SK-N-DZ (cell line): ENCODE data around the gene SLC43A1.
"Not testable (repeated sequence)": the region's sequence is repeated elsewhere in the genome, so short reads cannot be mapped to it uniquely, and the experiment has no call there.

Experiments
- DNase-seq: peaks from one replicate; pipeline ENCODE4 v3.0.0-alpha.2; 2015; ENCODE audit warnings: low spot score

The SLC43A1 gene

DNA sequence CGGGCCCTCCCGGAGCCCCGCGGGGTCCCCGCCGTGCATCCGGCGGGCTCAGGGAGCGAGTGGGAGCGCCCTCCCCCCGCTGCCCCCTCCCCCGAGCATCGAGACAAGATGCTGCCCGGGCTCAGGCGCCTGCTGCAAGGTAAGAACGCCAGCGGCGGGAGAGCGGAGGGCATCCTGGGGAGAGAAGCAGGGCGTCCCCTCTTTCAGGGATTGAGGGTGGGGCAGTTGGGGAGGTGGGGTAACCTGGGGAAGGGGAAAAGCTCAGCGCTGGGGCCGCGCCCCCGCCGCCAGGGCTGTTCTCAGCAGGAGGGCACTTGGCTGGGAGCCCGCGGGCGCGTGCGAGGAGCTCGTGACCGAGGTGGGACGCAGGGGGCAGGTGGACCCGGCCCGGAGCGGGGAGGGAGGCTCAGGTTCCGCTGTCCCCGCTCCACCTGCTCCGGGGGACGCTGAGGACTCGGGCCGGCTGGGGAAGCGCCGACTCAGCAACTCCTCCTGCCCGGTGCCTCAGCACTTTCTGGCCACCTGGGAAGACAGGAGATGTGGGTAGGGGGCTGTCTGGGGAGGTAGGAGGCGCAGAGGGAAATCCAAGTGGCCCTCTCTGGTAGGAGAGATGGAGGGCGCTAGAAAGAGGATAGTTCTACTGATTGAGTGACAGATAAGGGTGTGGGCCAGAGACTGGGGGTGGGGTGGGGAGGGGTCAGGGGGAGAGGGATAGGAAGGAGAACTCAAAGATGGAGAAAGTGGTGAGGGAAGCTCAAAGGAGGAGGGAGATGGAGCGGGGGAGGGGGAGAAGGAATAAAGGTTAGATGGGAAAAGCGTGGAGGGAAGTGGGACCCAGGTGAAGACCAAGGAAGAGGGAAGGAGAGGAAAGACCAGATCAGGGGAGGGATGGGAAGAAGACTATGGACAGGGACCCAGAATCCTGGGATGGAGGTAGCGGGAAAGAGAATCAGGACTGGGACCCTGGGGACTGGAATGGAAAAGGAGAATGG, 54.4 kb downstream of the SLC43A1 start:
- no peak for DNase-seq

DNA sequence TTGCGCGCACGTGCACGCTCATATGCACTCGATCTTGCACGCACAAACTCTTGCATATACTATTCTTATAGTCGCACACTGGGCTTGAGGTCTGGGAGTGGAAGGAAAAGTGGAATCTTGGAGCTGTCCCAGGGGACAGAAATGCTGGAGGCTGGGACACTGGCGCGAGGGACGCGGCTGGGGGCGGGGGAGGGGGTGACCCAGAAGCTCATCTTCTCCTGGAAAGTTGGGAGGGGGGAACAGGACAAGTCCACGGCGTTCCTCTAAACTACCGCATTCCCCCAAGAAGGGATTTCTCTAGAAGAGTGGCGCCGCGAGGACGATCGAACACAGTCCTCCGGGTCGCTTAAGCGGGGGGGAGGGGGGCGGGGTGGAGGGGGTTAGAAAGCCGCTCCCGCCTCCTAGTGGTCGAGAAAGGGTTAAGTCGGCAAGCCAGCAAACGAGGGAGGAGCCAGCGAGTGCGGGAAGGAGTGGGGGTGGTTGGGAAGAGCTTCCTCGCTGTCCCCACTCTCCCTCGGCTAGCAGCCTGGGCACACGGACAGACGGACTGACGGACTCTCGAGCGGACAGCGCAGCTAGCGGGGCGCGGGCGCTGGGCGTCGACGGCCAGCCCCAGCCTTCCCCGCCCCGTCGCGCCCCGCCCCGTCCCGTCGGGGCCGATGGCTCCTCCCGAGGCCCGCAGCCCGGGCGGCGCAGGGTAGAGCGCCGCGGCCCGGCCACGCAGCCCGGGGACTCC, 55.3 kb downstream of the SLC43A1 start, which contains the start of gene RTN4RL2:
Gene RTN4RL2 (plus strand): TSS at position 507 of the 736 bp plus-strand sequence. CDS start 338 bp downstream, outside the sequence.
- DNase-seq: peak; percentile 85

DNA sequence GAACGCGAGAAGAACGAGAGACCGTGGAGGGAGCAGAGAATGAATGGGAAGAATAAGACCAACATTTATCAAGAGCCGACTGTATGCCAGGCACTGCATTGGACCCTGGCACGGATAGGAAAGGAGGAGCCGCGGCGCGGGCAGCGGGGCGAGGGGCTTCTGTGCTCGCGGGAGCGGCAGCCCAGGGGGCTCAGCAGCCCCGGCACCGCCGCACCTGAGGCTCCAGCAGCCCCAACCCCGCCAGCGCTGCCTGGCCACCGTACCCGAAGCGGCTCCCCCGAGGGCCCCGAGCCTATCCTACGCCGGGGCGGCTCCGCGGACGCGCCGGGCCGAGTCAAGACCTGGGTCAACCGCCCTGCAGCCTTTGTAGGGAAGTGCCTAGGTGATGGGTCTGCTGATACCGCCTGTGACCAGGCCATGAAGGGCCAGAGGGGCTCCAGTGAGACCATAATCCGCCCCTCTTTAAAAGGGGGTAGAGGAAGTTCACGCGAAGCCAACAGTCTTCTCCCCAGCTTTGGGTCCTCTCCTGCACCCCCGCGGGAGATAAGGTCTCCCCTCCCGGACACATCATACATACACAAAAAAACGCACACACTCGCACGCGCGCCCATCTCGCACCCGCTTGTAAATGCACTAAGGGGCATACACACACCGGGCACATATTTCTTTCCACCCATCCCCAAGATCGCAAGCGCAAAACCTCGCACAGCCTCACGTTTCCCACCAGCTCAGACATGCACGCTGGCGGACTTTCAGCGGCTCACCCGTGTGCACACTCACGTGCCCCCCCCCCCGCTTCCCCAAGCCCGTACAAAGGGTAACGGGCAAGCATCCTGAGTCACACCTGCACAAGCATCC, 56.1 kb downstream of the SLC43A1 start:
- no peak for DNase-seq

DNA sequence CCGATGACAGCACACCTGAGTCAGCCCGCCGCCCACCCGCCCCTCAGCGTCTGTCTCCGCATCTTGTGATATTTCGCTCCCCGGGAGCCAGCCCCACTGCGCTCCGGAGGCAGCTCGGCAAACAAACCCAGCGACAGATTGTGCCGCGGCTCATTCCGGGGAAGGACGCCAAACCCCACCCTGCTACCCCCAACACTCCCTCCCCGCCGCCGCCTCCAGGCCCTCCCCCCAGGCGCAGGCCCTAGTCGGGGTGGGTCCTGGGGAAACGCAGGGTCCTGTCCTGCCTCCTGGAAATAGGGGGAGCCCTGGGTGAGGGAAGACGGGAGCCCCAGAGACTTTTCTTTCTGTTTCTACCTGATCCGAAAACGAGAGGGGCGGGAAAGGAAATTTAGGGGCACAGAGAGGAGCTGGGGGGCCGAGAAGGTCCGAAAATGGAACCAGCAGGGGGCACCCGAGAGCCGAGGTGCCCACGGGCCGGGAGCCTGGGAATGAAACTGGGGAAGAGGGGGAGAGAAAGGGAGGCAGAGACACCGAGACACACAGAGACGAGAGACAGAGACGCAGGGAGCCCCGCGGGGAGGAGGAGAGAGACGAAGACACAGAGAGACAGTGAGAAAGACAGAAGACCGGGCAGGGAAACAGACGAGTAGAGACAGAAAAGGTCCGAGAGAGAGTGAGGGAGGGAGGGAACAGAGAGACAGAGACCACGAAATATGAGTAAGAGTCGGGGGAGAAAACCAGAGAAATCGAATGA, 56.9 kb downstream of the SLC43A1 start:
- DNase-seq: peak; percentile 40

DNA sequence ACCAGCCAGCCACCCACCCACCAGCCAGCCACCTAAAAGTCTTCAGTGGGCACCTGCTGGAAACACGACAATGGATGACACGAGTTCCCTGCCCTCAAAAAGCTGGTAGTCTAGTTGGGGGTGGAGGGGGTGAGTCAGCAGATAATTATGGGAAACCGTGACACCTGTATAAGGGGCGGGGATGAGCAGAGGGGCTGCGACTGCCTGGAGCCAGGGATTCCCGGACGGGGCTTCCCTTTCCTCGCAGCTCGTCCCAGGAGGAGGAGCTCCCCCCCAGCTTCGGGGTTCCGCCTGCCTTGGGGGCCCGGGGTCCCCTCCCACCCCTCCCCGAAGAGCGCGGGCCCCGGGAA, 57.5 kb downstream of the SLC43A1 start:
- no peak for DNase-seq

DNA sequence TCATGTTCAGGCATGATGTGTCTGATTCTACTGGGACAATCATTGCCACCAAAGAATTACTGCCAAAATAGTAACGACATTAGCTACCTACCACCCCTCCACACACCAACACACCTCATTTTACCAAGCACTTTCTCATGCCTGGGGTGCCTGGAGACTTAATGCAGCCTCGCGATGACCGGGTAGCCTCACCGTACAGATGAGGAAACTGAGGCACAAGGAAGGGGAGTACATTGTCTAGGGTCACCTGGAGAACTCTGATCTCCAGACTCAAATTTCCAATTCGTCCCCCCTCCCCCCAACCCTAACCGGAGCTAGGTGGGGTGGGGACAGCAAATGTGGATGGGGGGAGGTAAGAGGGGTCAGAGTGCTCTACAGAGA, 57.9 kb downstream of the SLC43A1 start:
- DNase-seq: no peak

DNA sequence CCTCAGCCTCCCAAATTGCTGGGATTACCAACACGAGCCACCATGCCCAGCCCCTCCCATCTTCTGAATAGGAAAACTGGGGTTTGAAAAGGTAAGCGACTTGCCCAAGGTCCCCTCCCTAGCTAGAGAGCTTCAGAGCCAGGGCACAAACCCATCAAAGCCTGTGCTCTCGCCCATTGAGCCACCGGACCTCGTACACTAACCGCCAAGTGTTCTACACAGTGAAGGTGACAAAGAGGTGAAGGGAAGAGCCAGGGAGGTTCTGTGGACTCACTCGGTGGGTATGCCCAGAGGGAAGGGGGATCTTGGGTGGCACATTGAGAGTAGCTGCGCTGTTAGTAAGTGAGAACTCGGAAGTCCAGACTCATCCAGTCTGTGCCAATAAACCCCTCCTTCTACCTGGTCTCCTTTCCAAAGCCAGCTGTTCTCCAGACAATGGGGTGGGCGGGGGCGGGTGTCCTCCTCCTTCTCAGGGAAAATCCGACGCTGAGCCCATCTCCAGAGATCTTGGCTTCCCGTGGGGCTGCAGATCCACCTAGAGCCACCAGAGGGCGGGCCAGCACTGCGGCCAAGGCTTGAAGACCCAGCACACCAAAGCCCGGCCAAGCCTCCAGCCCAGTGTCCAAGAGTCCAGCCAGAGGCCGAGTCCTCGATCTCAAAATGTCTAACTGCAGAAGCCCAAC, 58.4 kb downstream of the SLC43A1 start:
- DNase-seq: peak; percentile 82

DNA sequence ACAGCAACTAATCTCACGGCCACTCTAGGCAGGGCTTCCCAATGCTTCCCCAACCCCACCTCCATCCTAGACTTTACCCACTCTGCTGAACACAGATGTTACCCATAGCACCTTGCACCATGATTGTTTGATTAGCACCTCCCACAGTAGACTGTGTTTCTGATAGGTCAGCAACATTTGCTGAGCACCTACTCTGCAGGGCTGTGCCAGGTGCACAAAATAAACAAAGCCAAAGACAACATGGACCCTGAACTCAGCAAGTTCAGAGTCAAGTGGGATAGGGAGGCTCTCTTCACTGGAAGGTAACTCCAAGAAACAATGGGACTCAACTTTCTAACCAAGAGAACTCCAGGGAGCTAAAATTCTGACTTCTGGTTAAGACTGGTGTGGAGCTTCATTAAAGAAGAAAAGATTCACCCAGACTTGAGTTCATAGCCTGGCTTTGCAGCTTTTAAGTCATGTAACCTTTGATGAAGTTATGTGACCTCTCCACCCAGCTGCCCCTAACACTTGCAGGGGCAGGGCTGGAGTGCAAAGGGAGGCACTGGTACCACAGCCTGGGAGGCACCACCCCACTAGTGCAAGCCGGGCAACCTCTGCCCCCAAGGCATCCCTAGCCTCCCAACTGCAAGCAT, 61.8 kb downstream of the SLC43A1 start:
- DNase-seq: no peak

DNA sequence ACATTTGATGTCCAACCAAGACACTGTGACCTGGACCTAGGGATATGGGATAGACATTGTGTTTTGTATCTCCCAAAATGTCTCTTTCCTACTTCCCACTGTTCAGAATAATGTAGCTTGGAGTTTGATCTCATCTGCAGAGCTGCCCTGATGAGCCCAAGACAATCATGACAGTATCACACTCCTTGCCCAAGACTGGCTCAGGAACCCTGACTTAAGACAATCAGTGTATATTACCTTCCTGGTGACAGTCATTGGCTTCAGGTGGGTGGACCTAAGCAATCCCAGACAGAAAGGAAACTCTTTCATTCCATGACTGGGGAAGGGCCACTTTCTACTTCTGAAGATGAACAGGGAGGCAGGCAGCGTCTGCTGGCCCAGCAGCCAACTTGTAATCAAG, 69.4 kb downstream of the SLC43A1 start:
- no peak for DNase-seq

DNA sequence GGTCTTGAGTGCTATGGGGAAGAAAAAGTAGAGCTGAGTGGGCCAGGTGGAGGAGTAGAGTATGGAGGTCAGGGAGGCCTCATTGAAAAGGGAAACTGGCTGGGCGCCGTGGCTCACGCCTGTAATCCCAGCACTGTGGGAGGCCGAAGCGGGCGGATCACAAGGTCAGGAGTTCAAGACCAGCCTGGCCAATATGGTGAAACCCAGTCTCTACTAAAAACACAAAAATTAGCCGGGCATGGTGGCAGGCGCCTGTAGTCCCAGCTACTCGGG, 70.4 kb downstream of the SLC43A1 start:
- not testable (repeated sequence) for DNase-seq

DNA sequence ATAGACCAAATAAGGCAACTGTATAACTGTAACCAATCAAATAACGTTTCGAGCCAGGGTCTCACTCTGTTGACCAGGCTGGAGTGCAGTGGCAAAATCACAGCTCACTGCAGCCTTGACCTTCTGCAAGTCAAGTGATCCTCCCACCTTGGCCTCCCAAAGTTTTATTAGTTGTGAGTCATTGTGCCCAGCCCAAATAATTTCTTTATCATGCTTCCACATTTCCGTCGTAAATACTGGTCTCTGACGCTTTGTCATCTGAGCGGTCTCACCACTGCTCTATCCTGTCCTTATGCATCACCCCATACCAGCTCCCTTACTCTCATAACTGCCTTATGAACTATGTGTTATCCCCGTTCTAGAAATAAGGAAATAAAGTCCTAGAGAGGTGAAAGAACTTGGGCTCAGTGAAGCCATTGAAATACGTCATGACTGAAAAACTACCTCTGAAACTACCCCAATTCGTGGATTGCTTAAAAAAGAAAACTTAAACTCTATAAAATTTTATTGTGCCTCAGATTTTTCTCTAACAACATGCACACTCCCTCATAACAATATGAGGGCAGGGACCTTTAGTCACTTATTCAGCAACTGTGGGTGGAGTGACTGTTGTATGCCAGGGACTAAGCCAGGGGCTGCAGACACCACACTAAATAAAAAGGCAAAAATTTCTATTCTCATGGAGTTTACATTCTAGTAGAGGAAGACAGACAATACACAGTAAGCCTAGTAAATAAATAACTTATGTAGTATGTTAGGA, 71.0 kb downstream of the SLC43A1 start:
- DNase-seq: no peak

DNA sequence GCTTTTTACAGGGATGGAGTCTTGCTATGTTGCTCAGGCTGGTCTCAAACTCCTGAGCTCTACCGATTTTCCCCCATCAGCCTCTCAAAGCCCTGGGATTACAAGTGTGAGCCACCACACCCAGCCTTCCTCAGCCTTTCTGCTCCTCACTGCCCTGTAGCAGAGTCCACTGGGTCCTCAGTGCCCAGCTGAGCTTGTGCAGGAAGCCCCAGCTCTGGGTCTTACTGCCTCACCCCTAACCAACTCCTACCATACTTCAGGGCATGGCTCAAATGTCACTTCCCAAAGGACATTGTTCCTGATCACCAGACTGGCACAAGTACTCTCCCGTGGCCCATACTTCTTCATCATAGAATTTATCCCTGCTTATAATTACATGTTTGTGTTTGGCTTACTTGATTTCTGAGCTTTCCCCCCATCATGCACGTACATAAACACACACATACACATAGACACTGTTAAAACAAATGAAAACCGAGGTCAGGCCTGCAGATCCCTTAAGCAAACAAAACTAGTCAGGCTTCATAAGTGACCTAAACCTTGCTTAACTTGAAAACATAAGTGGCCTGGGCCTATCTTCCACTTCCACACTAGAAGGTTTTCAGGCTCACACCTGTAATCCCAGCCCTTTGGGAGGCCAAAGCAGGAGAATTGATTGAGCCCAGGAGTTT, 74.6 kb downstream of the SLC43A1 start:
- no peak for DNase-seq

DNA sequence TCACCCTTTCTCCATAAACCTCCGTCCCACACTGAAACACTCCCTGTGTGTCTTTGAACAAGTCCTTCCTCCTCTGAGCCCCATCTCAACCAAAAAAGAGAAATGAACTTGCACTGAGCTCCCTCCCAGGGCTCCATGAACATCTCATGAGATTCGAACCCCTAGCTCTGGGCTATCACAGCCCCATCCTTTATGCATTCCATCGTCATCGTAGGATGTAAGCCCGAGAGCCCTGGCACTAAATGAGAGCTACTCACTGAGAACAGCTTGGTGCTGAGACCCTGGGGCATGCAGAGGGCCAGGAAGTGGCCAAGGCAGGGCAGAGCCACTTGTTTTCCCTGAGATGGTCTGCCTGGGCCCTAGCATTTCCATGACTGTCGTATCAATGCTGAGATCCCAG, 75.7 kb downstream of the SLC43A1 start:
- no peak for DNase-seq

DNA sequence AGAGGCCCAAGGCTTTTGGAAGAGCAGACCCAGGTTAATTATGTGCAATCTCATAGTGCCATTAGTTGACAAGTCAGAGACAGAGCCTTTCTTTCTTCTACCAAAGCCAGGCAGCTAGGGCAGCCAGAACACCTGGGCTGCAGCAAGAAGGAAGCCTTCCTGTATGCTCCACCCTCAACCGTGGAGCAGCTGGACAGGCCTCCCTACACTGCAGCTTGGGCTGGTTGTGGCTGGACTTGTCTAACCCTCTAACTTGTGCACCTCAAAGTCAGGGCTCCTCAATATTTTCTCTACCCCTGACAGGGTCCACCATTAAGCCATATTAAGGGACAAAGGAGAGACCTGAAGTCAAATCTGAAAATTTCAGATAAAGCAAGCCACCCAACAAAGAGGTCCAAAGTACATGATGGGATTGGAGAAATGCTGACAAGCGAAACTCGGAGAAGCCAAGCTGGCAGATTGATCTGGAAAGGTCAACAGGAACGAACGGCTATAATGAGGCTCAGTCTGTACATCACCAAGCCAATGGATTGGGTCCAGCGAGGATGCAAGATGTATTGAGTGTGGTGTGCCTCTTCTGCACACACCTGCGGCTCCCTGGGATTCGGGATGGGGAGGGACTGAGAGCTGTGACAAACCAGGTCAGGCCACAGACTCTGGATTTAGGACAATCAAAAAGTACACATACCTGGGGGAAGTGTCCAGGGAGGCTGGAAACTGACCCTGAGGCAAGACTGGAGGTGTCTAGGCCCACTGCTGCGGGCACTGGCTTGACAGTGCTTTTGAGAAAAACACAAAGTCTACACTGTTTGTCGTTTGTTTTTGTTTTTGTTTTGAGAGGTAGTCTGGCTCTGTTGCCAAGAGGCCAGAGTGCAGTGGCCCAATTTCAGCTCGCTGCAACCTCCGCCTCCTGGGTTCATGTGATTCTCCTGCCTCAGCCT, 76.9 kb downstream of the SLC43A1 start:
- no peak for DNase-seq

DNA sequence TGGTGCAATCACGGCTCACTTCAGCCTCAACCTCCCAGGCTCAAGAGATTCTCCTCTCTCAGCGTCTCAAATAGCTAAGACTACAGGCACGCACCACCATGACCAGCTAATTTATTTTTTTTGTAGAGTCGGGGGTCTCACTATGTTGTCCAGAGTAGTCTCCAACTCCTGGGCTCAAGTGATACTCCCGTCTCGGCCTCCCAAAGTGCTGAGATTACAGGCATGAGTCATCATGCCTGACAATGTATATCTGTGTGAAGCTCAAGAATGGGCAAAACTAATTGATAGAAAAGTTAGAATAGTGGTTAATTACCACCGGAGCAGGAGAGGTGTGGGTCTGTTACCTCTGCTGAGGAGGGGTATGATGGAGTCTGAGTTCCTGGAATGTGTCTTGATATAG, 79.5 kb downstream of the SLC43A1 start:
- no peak for DNase-seq

DNA sequence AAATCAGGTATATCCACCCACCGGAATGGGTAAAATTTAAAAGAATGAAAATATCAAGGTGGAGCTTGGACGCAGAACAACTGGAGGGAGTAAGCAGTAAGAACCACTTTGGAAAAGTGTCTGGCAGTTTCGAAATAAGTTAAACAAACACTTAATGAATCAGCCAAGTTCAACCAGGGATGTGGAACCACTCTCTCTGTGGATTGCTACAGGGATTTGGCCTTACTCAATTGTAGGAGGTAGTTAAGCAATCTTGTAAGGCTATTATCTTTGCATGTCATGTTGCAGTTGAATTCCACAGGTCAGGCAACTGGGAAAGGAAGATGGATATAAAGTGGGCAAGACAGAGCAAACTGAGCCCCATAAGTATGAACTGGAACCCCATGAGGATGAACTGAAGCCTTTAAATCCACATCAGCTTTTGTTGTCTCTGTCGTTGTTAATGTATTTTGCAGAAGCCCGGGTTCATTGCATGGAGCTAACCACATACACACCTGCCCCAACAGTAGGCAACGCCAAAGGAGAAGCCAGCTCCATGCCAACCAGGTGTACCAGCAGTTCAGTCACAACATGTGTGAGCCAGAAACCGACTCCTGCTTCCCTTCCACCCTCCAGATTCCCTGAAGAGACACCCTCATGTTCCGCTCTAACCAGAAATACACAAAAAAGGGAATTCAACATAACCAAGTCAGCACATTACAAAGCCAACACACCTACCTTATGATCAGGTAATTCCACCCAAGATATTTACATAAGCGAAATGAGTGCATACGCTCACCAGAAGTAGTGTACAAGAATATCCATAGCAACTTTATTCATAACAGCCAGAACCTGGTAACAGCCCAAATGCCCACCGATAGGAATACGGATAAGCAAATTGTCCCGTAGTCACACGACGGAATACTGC, 80.6 kb downstream of the SLC43A1 start:
- no peak for DNase-seq
